NCI-H2196 treated with DMSO at 0.1 percent for 48 hours (cell line): Measurements from ENCODE around the gene ZNF76.

Experiments
- DNase-seq: peaks from one replicate; lab custom pipeline; 2025; ENCODE audit not compliant: unreplicated experiment; lab: John Stamatoyannopoulos, UW

Gene ZNF76

DNA sequence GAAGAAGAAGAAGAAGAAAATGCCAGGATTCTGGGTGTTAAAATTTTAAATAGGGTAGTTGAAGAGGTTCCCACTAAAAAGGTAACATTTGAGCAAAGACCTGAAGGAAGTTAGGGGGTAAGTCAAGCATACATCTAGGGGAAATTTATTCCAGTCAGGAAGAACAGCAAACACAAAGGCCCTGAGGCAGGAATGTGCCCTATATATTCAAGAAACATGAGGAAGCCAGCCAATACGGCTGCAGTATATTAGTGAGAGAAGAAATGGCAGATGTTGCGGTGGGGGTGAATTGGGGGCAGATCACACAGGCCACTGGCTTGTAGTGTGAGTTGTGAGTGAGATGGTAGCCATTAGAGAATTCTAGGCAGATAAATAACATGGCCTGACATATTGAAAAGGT, 6.0 kb downstream of the ZNF76 start:
- no peak for DNase-seq

- no peak for DNase-seq
These were observed 7.9 kb downstream of the ZNF76 start for GRCh38 chr6:35267446-35267845.

DNA sequence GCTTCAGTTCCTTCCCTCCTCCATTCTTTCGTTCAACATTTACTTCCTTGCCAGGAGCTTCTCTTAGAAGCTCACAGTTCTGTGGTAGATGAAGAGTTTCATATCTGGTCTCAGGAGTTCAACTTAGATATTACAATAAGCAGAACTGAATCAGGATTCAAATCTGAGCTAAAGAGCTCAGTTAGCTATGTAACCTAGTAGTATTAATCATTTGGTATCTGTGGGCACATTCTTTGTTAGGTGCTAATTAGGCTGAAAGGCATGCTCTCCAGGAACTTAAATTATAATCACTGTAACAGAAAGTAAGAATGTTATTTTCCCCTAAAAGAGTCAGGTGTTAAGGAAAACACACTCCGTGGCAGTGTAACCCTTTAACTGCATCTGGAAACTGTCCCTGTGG, 8.4 kb downstream of the ZNF76 start:
- DNase-seq, result no peak

DNA sequence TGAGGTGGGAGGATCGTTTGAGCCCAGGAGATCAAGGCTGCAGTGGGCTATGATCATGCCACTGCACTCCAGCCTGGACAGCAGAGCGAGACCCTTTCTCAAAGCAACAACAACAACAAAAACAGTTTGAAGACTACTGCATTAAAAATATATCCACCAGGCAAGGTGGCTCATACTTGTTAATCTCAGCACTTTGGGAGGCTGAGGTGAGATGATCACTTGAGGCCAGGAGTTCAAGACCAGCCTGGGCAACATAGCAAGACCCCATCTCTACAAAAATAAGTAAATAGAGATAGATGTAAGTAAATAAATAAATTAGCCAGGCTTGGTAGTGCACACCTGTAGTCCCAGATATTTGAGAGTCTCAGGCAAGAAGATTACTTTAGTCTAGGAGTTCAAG, 12.5 kb downstream of the ZNF76 start:
- DNase-seq, result no peak

- no peak for DNase-seq
These were observed 14.5 kb downstream of the ZNF76 start for GRCh38 chr6:35273822-35274559.

DNA sequence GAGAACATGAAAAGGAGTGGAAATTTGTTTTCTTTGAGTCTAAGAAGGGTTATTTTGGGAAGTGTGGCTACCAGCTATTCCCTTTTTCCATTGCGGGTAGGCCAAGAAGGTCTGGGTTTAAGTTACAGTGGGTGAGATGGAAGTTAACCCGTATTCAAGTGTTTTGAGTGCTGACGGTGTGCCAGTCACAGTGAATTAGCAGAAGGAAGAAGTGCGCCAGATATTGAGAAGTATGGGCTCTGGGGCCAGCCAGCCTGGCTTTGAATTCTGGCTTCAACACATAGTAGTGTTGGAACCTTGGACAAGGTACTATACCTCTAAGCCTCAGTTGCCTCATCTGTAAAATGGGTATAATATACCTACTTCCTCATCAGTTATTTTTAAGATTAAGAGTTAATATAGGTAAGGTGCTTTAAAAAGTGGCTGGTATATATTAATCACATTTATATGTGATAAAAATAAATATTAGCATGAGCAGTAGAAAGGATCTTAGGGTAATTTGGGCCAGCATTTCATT, 16.3 kb downstream of the ZNF76 start:
- DNase-seq, result no peak

- DNase-seq, result no peak
These were observed 19.2 kb downstream of the ZNF76 start for GRCh38 chr6:35278708-35279107.

GRCh38 chr6:35280903-35281302, 21.4 kb downstream of the ZNF76 start:
- no peak for DNase-seq

- DNase-seq, result no peak
These were observed 22.9 kb downstream of the ZNF76 start for GRCh38 chr6:35282472-35282871.

GRCh38 chr6:35283361-35283760, 23.8 kb downstream of the ZNF76 start:
- no peak for DNase-seq

GRCh38 chr6:35287671-35288396, 28.3 kb downstream of the ZNF76 start:
- DNase-seq, result no peak

- no peak for DNase-seq
These were observed 29.3 kb downstream of the ZNF76 start for GRCh38 chr6:35288834-35289233.

GRCh38 chr6:35291491-35291890, 32.0 kb downstream of the ZNF76 start:
- no peak for DNase-seq

DNA sequence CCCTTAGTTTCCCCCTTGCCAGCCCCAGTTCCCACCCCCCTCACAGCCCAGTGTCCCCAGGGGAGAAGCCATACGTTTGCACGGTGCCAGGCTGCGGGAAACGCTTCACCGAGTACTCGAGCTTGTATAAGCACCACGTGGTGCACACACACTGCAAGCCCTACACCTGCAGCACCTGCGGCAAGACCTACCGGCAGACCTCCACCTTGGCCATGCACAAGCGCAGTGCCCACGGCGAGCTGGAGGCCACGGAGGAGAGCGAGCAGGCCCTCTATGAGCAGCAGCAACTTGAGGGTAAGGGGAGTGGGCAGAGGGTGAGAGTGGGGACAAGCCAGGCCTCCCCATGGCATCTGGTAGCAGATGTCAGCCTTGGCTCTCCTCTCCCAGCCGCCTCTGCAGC, 33.0 kb downstream of the ZNF76 start:
- no peak for DNase-seq

DNA sequence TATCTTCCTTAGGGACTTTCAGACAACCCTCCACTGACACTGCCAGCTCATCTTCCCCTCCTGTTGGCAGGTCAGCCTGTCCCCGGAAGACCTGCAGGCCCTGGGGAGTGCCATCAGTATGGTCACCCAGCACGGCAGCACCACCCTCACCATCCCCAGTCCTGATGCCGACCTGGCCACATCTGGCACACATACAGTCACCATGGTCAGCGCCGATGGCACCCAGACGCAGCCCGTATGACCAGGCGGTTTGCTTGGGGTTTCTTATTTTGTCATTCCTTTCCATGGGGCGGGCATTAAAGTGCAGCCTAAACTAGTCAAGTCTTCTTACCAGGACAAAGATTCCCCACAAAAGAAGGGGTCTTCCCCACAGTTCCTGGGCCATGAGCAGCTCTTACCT, 34.1 kb downstream of the ZNF76 start:
- no peak for DNase-seq

DNA sequence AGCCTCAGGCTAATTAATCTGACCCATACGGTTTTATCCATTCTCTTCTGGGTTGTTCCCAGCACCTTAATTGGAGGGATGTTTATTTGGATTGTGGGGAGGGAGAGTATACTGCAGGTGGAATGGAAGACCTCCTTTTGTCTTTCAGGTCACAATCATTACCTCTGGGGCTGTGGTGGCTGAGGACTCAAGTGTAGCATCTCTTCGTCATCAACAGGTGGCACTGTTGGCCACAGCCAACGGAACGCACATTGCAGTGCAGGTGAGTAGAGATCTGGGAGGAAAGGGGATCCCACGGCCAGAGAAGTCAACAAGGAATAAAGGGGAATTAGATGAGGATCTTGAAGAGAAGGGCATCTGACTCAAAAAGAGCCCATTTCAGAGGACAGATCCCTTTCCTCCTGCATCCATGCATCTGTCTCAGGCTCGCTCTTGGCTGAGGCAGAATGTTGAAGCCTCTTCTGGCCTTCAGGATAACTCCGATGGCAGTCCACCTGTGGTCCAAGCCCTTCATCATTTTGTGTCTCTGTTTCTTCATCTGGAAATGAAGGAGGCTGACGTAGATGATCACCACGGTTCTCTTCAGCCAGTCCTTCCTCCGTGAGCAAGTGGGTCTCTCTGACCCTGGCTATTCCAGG, 34.9 kb downstream of the ZNF76 start:
- DNase-seq, result peak; percentile 7

DNA sequence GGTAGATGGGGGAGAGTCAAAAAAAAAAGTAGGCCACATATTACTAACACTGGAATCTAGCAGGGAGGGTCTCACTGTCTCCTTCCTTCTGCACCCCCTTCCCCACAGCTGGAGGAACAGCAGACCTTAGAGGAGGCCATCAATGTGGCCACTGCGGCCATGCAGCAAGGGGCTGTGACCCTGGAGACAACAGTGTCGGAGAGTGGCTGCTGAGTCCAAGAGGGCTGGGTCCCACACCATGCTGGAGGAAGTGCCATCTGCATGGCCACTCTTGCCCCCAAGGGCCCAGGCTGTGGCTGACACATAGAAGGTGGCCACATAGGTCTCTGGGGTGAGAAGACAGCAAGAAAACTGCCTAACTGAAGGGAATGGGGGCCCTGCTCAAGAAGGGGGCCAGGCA, 35.5 kb downstream of the ZNF76 start:
- DNase-seq, result no peak

DNA sequence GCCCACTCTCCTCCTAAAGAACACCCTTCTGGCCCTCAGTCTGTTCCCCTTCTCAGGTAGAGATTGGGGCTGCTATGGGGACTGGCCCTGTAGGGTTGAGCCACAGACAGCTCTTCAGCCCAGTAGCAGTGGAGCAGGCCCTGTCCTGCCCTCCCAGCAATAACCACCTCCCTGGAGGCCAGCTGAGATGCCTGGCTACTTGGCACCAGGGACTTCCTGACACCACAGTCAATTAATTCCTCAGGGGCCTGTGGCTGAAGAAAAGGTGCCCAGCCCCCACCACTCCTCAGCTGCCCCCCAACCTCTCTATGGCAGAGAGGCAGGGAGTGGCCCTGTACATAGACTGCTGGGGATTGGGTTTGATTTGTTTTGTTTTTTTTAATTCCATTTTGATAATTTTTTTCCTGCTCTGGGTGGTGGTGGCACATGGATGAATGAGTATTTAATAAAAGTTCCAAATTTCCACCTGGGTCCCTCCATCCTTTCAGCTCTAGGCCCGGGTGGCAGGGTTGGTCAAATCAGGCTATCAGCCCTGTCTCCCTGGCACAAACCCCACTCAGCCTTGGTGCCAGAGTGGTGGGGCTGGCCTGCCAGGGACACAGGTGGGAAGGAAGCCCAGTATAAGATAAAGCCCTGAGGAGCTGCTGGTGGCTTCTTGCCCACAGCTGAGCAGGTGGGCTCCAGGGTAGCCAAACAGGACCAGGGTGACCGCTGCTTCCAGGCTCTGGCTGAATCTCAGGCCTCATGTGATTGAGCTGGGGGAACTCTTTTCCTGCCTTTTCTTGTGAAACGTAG, 36.2 kb downstream of the ZNF76 start:
- no peak for DNase-seq

- no peak for DNase-seq
These were observed 37.5 kb downstream of the ZNF76 start for GRCh38 chr6:35296931-35297600.

DNA sequence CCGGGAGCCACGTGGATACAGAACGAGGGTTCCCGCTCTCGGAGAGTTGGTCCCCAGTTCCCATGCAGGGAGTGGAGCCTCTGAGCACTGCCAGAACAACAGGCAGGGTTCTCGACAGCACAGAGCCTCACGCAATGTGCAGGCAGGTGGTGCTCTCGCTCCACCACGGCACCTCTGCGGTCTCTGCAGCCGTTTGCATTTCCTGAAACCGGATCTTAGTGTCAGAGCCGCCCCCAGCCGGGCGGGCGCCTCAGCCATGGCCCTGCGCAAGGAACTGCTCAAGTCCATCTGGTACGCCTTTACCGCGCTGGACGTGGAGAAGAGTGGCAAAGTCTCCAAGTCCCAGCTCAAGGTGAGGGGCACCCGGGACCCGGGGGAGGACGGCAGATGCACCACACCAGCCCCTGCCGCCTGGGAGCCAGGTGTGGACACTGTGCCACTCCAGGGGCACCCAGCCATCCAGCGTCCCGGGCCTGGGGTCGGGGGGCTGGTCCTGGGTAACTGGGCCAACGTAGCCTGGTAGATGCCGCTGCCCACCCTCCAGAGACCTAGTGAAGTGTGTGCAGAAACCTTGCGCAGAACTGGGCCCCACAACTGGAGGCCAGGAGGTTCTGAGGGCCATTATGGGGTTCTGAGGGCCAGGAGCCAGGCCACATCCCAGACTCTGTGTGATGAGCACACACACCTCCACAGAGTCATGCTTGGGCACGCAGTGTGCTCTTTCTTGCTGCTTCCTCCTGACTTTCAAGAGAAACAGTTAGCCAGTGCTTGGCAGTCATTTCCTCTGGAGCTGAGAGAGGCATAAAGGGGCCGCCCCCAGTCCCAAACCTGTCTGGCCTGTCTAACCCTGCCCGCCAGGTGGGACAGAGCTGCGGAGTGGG, 38.3 kb downstream of the ZNF76 start, which contains the start of gene DEF6:
DEF6 (plus strand) TSS at position 218 of the 881 bp plus-strand sequence; CDS start at position 257, 39 bp downstream.
- DNase-seq, result peak; percentile 87
